Measurements from ENCODE around the gene LIMD2. TPM values are rescaled to one million over a fixed set of nuclear protein-coding genes. Genes with fewer than 3 reads are reported as not detected.

LIMD2 gene
- total RNA-seq, 1 experiment from 2014 or later: 93.5 TPM

- H3K27ac ChIP-seq (ENCODE audit: insufficient read length, low read depth, low read length): no peak overlapping the region
- H4K20me1 ChIP-seq (ENCODE audit: control insufficient read depth, insufficient read depth, insufficient read length): no peaks in the 10 kb centered on the region
- no peak overlapping the region for H3K14ac ChIP-seq (ENCODE audit: insufficient read depth, low read length)
- H4K5ac ChIP-seq (ENCODE audit: insufficient read length, low read depth, low read length): no peak overlapping the region
- H2BK20ac ChIP-seq (ENCODE audit: low read depth, low read length, poor library complexity, severe bottlenecking): no peak overlapping the region
- H2BK120ac ChIP-seq (ENCODE audit: low read depth, low read length, poor library complexity, severe bottlenecking): no peak overlapping the region
- H4K91ac ChIP-seq (ENCODE audit: insufficient read length, low read depth, low read length): no peak overlapping the region
- no peak overlapping the region for H2BK15ac ChIP-seq (ENCODE audit: low read depth, low read length)
- H3K23me2 ChIP-seq (ENCODE audit: insufficient read length, low read depth, low read length, poor library complexity, severe bottlenecking): no peaks in the 10 kb centered on the region
- no peak for TF ChIP-seq CTCF (conservative IDR thresholded peaks at IDR 0.05)
- no peak overlapping the region for H3T11ph ChIP-seq (ENCODE audit: low read length)
- no peaks in the 10 kb centered on the region for H3K9me3 Mint-ChIP-seq
- H3K79me1 ChIP-seq (ENCODE audit: insufficient read depth, low read depth, low read length, poor library complexity, severe bottlenecking): no peaks in the 10 kb centered on the region
- H3K4me1 ChIP-seq (ENCODE audit: insufficient read depth, low read length): peaks cover 16% of the 10 kb centered on the region
- no peak for DNase-seq
- H3K27me3 Mint-ChIP-seq (ENCODE audit: low read depth): no peaks in the 10 kb centered on the region
- H3K27me3 ChIP-seq (ENCODE audit: insufficient read depth, low read length): no peaks in the 10 kb centered on the region
- H3K4me3 Mint-ChIP-seq: no peak overlapping the region
- no peak overlapping the region for H2AFZ ChIP-seq (ENCODE audit: low read length)
- H3K9me3 ChIP-seq (ENCODE audit: control insufficient read depth, low read depth, low read length): no peaks in the 10 kb centered on the region
- H3K23ac ChIP-seq (ENCODE audit: insufficient read length, low read depth, low read length): no peak overlapping the region
- WGBS (ENCODE audit: extremely low coverage, insufficient read length, low lambda C conversion rate): no CpG with 5 or more reads among the region's 2 CpGs
- H3K36me3 Mint-ChIP-seq (ENCODE audit: insufficient read depth in 1 of 3, low read depth in 3 of 3): peaks cover 5 to 8% (median 7%) of the 10 kb centered on the region in 3 experiments; a peak in 5 of 7 replicates
- no peak overlapping the region for H4K8ac ChIP-seq (replicated peaks; ENCODE audit: insufficient read length, low read depth, low read length)
- no peak overlapping the region for H3K56ac ChIP-seq (ENCODE audit: insufficient read length, low read depth, low read length)
- H2AK5ac ChIP-seq (ENCODE audit: insufficient read length, low read length): no peak overlapping the region
- no peak overlapping the region for H2BK12ac ChIP-seq (ENCODE audit: insufficient read length, low read depth, low read length)
- H3K18ac ChIP-seq (ENCODE audit: insufficient read length, low read depth, low read length): no peak overlapping the region
- no peaks in the 10 kb centered on the region for H3K79me2 ChIP-seq (ENCODE audit: insufficient read depth, low read length)
- no peak overlapping the region for H3K9ac ChIP-seq (ENCODE audit: extremely low read depth, insufficient read length, low read length)
- H3K4ac ChIP-seq (ENCODE audit: low read depth, low read length): no peak overlapping the region
- H2BK5ac ChIP-seq (ENCODE audit: insufficient read length, low read length): no peak overlapping the region
- peaks cover 33 to 39% of the 10 kb centered on the region in 2 experiments for H3K4me1 Mint-ChIP-seq
- no peak overlapping the region for H3K4me2 ChIP-seq (ENCODE audit: insufficient read depth, insufficient read length, low read length)
- peak overlapping the region in 2 of 3 experiments; percentile 22 to 75; a peak in 4 of 7 replicates for H3K27ac Mint-ChIP-seq
Observed at GRCh38 chr17:63672856-63673255, 27.1 kb downstream of the LIMD2 start.
